GM19043 (cell line): ENCODE measurements around the gene RIN2.

Experiments used
- ATAC-seq: cut with Tn5 transposase; IDR thresholded peaks from one replicate; pipeline ENCODE4 v1.9.1; 2021; ENCODE audit warnings: low read depth; ENCODE audit not compliant: unreplicated experiment

The RIN2 gene

GRCh38 chr20:19761841-19762240 lies 3.8 kb downstream of the RIN2 start:
- no peak for ATAC-seq

GRCh38 chr20:19764207-19764606 lies 6.1 kb downstream of the RIN2 start:
- ATAC-seq = no peak

GRCh38 chr20:19765266-19765665 lies 7.2 kb downstream of the RIN2 start:
- ATAC-seq = no peak

- ATAC-seq = no peak
Observed at GRCh38 chr20:19765913-19766312, 7.9 kb downstream of the RIN2 start.

GRCh38 chr20:19767070-19767469 lies 9.0 kb downstream of the RIN2 start:
- ATAC-seq = no peak

- ATAC-seq = no peak
Observed at GRCh38 chr20:19768325-19768842, 10.3 kb downstream of the RIN2 start.

- no peak for ATAC-seq
Observed at GRCh38 chr20:19769507-19769906, 11.4 kb downstream of the RIN2 start.

GRCh38 chr20:19770375-19770774 lies 12.3 kb downstream of the RIN2 start:
- ATAC-seq = no peak

GRCh38 chr20:19771031-19771430 lies 13.0 kb downstream of the RIN2 start:
- no peak for ATAC-seq

GRCh38 chr20:19773471-19773870 lies 15.4 kb downstream of the RIN2 start:
- ATAC-seq = no peak

GRCh38 chr20:19774135-19774933 lies 16.3 kb downstream of the RIN2 start:
- ATAC-seq = no peak

- ATAC-seq = no peak
Observed at GRCh38 chr20:19775353-19776253, 17.5 kb downstream of the RIN2 start.

GRCh38 chr20:19777315-19777714 lies 19.3 kb downstream of the RIN2 start:
- ATAC-seq = no peak

GRCh38 chr20:19777981-19778380 lies 19.9 kb downstream of the RIN2 start:
- no peak for ATAC-seq

GRCh38 chr20:19778404-19778803 lies 20.3 kb downstream of the RIN2 start:
- ATAC-seq = no peak

GRCh38 chr20:19779634-19780033 lies 21.6 kb downstream of the RIN2 start:
- no peak for ATAC-seq

- no peak for ATAC-seq
Observed at GRCh38 chr20:19780261-19780660, 22.2 kb downstream of the RIN2 start.

GRCh38 chr20:19781235-19781634 lies 23.2 kb downstream of the RIN2 start:
- no peak for ATAC-seq

- no peak for ATAC-seq
Observed at GRCh38 chr20:19782669-19783068, 24.6 kb downstream of the RIN2 start.

- ATAC-seq = no peak
Observed at GRCh38 chr20:19783966-19784401, 25.9 kb downstream of the RIN2 start.

GRCh38 chr20:19784511-19785172 lies 26.6 kb downstream of the RIN2 start:
- ATAC-seq = no peak
